Amniotic stem cell (primary cell): ENCODE data around the gene FTCDNL1.

Experiments
- DNase-seq: peaks from one replicate; lab custom pipeline; 2025; lab: John Stamatoyannopoulos, UW

Gene FTCDNL1

GRCh38 chr2:199791326-199791725 lies 59.7 kb downstream of the FTCDNL1 start:
- DNase-seq: no peak

GRCh38 chr2:199784512-199784911 lies 66.5 kb downstream of the FTCDNL1 start:
- DNase-seq: no peak

- DNase-seq: no peak
Observed at GRCh38 chr2:199779589-199779988, 71.4 kb downstream of the FTCDNL1 start.

- DNase-seq: no peak
Observed at GRCh38 chr2:199778655-199779054, 72.3 kb downstream of the FTCDNL1 start.

GRCh38 chr2:199777916-199778315 lies 73.1 kb downstream of the FTCDNL1 start:
- DNase-seq: no peak

- no peak for DNase-seq
Observed at GRCh38 chr2:199777315-199777714, 73.7 kb downstream of the FTCDNL1 start.

GRCh38 chr2:199775267-199775666 lies 75.7 kb downstream of the FTCDNL1 start:
- no peak for DNase-seq

- DNase-seq: no peak
Observed at GRCh38 chr2:199772035-199772976, 78.7 kb downstream of the FTCDNL1 start.

- DNase-seq: no peak
Observed at GRCh38 chr2:199770716-199771115, 80.3 kb downstream of the FTCDNL1 start.

- DNase-seq: no peak
Observed at GRCh38 chr2:199765646-199766045, 85.3 kb downstream of the FTCDNL1 start.

- DNase-seq: no peak
Observed at GRCh38 chr2:199764273-199764800, 86.7 kb downstream of the FTCDNL1 start.

- no peak for DNase-seq
Observed at GRCh38 chr2:199762963-199763362, 88.0 kb downstream of the FTCDNL1 start.

GRCh38 chr2:199760574-199760973 lies 90.4 kb downstream of the FTCDNL1 start:
- DNase-seq: no peak

- DNase-seq: no peak
Observed at GRCh38 chr2:199757233-199757870, 93.6 kb downstream of the FTCDNL1 start.

GRCh38 chr2:199756743-199757142 lies 94.2 kb downstream of the FTCDNL1 start:
- DNase-seq: no peak

- DNase-seq: no peak
Observed at GRCh38 chr2:199756211-199756610, 94.8 kb downstream of the FTCDNL1 start.

GRCh38 chr2:199754766-199755165 lies 96.2 kb downstream of the FTCDNL1 start:
- no peak for DNase-seq

GRCh38 chr2:199751492-199752120 lies 99.4 kb downstream of the FTCDNL1 start:
- no peak for DNase-seq

GRCh38 chr2:199749571-199749970 lies 101.4 kb downstream of the FTCDNL1 start:
- no peak for DNase-seq

- DNase-seq: no peak
Observed at GRCh38 chr2:199744724-199745123, 106.3 kb downstream of the FTCDNL1 start.

GRCh38 chr2:199744260-199744659 lies 106.7 kb downstream of the FTCDNL1 start:
- DNase-seq: no peak

- DNase-seq: no peak
Observed at GRCh38 chr2:199743415-199744120, 107.4 kb downstream of the FTCDNL1 start.
